GM19240 (cell line): Measurements from ENCODE around the gene CPB2.

Experiments used
- DNase-seq: peaks from one replicate; pipeline ENCODE4 v3.0.0; 2011; ENCODE audit warnings: low spot score; ENCODE audit not compliant: insufficient read length

Gene CPB2

DNA sequence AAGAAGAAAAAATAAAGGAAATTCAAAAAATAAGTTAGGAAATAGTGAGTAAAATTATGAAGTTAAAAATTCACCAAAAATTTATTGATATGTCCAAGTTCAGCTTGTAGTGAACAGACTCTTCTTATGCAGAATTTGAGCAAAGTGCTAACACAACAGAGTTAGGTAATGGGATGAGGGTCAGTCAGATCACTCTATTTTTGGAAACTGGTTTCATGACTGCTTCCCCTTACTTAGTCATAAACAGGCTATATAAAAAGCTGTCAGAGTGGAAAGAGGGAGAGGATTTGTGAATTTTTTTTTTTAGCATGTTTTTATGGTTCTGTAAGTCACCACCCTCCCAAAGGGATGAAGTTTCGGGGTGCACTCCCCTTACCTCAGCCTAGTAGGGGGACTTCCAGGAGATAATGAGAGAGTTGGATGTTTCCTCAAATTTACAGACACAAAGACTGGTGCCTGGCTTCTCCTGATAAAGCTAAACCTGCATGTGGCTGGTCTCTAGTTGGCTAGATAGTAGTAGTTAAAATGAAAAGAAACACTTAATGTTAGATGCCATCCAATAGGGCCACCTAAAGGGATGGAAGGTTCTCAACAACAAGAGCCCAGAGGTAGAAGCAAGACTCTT, 4.5 kb downstream of the CPB2 start:
- no peak for DNase-seq

DNA sequence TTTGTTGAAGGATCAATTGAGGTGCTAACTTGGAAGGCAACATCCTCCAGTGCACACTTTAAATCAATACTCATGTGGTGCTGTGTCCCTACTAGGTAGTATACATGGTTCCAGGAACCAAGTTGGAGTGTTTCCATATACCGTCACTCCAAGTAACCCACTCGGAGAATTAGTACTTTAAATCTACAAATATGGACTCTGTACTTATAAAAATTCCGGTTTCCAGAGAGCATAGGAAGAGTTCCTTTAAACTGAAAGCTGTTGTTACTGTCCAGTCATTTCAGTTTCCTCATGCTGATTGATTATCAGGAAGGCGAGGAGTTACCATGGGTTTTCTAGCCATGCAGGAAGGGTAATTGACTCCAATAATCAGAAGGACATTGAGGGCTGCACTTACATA, 7.2 kb downstream of the CPB2 start:
- DNase-seq: no peak

DNA sequence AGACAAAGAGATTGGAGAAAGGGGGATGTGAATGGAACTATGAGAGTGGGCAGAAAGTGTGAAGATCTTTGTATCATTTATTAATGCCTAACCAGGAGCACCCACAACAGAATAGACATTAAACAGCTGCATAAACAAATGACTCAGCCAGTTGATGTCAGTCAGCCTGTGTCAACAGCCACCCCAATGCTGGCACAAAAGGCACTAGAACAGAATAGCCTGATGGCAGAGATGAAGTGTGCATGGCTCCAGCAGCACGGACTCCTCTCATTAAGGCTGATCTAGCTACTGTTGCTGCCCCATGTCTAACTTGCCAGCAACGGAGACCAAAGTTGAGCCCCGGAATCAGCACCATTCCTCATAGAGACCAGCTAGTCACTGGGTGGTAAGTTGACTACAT, 7.8 kb downstream of the CPB2 start:
- DNase-seq: no peak

DNA sequence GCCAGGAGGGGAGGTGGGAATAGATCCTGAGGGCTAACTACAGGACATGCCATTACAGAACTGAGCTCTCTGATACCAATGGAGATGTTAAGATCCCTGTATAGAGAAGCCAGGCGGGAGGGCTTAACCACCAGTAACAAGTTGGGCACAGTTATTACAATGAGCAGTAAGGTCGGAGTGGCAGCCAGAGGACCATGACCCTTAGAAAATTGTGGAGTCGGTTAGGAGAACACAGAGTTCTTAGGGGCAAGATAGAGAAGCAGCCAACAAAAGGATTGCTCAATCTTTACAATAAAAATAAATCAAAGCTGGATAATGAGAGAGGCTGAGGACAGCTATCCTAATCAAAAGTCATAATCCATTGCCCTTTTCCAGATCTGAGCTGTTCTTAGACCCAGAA, 10.4 kb downstream of the CPB2 start:
- no peak for DNase-seq

DNA sequence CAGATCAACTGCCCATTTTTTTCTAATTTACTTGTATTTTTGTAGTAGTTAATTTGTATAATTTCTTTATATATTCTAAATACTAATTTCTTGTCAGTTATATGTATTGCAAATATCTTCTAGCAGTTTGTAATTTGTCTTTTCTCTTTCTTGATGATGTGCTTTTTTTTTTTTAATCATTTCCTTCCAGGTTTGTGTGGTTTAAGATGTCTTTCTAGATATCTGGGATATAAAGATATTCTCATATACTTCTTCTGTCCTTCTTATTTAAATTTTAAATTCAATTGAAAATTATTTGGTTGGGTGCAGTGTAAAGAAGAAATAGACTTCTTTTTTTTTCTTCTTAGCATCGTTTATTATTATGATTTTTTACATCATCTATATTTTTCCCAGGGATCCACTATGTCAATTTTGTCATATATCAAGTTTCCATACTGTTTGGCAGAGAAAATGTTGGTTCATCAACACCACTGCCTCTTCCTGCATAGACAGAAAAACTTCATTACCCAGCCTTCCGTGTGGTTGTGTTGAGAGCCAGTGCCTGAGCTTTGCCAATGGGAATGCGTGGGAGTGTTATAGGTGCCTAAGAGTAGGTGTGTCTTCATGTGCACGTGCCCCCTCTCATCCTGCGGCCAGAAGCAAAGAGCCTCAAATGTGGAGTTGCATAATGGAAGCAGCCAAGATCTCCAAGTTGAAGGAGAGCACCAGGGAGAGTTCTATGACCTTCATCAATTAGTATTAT, 15.8 kb downstream of the CPB2 start:
- no peak for DNase-seq

DNA sequence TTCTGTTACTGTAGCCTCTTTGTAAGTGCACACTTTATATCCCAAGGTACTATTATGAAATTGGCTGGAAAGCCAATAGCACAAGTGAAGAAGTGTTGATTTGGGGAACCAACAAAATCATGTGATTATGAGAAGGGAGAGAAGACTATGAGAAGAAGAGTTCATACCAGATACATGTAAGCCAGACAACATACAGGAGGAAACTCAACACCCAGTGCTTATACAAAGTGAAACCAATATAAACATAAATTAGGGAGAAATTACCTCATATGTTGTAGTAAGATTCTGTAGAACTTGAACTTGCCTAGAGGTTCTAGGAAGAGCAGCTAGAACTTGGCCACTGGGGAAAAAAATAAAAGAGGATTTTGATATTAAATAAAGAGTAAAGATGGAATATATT, 17.4 kb downstream of the CPB2 start:
- DNase-seq: no peak

DNA sequence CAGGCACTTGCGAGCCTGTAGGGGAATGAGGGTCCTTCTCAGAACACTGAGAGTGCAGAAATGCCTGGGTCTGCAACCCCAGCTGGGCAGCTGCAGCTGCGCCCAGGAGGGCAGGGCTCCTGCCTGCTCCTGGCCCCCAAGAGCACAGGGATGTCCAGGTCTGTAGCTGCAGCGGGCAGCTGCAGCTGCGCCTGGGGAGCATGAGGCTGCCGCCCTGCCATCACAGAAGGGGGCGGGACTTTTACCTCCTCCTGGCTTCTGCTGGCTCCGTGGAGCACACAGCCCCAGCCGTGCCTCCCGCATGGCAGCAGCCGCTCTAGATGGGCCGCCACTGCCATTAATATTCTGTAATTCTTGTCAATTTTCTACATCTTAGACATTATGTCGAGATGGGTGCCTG, 17.8 kb downstream of the CPB2 start:
- no peak for DNase-seq

DNA sequence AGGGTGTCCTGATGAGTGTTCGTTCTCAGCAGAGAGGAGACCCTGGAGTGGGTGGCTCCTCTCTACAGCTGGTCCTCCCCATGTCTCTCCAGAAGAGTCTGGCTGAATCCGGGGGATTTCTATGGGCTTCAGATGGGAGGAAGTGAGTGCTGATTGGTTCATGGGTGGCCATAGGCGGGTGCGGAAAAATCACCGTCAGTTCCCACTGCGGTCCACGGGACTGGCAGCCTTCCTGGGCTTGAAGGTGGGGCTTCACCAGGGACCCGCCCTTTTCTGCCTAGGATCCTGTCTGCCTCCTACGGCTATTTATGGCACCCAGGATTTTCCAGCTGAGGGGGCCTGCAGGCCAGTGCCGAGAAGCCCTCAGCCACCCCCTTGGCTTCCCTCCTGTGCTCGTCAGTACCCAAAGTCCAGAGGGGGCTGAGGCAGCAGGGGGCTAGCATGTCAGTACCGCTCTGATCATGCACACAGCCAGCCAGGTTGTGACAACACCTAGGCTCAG, 18.4 kb downstream of the CPB2 start:
- DNase-seq: no peak

DNA sequence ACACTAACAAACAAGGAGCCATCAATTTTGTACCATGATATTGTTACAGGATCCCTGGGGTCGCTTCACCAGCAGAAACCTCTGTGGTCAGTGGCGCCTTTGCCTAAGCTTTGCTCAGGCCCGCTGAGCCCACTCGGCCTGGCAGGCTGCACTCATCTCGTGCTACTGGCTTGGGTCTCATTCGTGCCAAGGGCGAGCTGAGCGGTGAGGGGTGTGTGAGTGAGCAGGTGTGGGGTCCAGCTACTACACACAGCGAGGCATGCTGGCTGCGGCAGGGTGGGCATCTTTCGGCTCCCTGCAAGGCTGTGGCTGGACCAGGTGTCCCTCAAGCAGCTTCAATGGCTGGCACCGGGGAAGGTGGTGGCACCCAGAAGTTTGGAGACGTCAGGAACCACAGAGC, 19.1 kb downstream of the CPB2 start:
- DNase-seq: no peak

DNA sequence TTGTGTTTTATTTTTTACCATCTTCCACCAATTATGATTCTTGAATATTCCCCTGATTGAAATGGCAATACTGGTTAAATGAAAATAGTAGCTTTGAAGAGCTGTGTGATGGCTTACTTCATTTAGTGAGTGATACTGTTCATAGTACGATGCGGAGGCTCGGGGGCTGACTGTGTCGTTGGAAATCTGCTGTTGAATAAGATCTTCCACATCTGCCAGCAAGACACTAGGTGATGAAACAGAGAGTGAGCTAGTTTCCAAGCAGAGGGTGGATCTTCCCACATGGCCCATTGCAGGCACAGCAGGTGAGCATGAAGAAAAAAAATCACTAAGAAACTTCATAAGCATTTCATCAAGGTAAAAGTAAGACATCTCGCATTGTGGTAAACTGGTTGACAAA, 22.5 kb downstream of the CPB2 start:
- no peak for DNase-seq

DNA sequence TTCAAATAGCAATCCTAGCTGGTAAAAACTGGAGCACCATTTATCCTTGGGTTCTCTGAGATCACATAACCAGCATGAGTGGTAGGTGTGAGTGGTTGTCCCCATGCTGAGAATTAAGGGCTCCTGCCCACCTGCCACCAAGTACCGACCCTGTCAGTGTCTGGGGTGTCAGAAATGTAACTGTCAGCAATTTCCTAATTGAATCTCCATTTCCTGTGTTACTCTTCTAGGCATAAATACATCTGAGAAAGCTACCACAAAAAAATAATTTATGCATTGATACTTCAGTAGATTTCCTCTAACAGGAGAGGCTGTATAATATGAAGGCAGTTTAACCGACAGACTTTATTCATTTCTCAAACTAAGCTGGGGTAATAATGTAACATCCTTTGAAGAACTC, 25.1 kb downstream of the CPB2 start:
- no peak for DNase-seq

DNA sequence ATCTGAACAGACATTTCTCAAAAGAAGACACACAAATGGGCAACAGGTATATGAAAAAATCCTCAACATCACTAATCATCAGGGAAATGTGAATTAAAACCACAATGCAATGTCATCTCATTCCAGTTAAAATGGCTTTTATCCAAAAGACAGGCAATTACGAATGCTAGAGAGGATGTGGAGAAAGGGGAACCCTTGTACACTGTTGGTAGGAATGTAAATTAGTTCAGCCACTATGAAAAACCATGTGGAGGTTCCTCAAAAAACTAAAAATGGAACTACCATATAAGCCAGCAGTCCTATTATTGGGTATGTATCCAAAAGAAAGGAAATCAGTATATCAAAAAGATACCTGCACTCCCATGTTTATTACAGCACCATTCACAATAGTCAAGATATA, 27.6 kb downstream of the CPB2 start:
- DNase-seq: no peak

DNA sequence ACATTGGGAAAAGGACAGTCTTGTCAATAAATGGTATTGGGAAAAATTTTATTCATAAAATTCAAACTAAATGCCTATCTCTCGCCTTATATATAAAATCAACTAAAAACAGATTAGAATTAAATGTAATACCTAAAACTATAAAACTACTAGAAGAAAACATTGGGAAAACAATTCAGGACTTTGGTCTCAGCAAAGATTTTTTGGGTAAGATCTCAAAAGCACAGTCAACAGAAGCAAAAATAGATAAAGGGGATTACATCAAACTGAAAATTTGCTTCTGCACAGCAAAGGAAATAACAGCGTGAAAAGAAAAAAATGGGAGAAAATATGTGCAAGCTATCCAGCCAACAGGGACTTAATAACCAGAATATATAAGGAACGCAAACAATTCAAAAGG, 28.0 kb downstream of the CPB2 start:
- no peak for DNase-seq

DNA sequence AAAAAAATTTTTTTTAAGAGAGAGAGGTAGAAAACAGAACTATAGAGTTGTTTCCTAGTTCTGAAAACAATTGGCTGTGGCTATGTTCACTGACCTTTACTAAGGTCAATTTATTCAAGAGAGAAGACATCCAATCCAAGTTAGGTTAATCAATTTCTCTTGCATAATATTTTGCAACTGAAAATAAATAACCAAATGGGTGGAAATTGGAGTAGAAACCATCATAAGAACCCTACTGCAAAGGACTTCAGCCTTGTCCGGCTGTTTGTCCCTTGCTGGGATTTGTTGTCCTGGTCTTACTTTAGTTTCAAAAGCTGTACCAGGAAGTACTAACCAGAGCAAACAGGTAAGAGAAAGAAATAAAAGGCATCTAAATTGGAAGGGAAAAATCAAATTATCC, 29.0 kb downstream of the CPB2 start:
- no peak for DNase-seq

DNA sequence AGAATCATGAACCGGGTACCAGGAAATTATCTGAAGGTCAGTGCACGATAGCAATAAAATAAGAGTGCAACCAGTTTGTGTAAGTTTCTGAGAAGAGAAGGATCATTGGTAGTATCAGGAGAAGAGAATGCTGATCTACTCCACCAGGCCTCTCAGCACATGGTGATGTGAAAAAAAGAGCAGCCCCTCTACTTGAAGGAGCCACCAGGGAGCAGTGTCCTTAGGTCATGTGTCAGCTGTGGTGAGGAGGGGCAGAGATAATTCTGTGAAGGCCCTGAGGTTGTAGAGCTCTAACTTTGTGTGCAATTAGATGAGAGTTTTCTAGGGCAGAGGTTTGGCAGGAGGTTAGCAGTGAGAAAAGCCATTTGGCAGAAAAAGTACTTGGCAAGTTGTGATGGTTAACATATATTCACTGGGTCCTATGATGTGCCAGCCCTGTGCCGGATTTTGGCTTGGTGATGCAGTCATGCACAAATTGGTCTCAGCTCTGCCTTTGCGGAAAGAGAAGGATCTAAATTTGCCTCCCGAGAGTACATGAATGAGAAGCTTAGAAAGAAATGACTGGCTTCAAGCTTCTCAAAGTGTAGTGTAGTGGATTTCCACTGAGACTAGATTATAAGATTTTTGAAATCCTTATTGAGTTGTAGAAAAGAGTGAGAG, 33.1 kb downstream of the CPB2 start:
- DNase-seq: peak; percentile 45

DNA sequence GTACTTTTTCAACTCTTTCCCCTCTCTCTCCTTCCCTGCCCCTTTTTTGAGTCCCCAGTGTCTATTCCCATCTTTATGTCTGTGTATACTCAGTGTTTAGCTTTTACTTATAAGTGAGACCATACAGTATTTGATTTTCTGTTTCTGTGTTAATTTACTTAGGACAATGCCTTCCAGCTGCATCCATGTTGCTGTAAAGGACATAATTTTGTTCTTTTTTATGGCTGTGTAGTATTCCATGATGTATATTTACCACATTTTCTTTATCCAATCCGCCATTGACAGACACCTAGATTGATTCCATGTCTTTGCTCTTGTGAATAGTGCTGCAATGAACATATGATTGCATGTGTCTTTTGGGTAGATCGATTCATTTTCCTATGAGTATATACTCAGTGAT, 41.5 kb downstream of the CPB2 start:
- DNase-seq: no peak

DNA sequence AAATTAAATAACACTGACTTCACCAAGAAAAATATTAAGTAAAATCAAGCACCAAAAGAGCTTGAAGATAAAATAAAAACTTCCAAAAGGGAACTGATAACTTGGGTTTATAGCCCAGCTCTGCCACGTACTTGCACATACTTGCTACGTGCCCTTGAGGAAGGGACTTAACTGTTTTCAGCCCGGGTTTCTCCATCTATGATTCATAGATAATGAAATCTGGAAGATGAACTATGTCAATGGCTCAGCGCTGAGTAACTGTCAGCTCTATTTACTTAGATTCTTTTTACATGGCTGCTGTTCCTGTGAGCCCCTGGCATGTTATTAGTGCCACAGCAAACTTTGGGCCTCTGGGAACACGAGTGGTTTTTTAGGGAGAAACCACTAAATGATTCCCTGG, 42.6 kb downstream of the CPB2 start:
- no peak for DNase-seq

DNA sequence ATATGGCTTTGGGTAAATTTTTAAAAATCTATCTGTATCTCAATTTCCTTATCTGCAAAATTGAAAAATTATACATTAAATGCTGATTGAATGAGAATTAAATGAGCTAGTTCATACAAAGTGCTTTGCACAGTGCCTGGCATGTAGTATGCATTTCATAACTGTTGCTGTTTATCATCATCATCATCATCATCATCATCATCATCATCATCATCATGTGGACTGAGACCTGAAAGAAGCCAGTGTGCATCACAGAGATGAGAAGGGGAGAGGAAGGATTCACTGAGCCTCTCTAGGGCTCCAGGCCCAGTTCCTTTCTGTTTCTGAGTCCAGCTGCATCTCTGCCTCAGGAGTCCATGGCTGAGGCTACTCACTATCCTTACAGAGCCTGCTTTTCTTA, 45.4 kb downstream of the CPB2 start:
- DNase-seq: no peak

DNA sequence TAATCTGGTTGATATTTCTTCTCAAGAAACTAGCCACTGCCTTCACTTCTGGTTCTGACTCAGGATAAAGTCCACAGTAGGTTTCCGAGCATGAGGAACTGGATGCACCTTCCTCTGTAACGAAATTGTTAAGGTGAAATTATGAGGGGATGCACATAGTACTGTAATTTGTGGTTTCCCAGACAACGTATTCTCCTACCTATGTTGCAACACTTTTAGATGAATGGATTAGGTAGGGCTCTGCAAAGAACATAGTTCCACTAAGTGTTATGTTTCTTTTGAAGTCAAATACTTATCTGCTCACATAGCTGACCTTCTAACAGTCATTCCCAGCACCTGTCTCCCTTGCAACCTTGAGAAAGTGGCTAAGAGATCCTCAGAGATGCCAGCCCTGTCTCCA, 46.6 kb downstream of the CPB2 start:
- DNase-seq: no peak

DNA sequence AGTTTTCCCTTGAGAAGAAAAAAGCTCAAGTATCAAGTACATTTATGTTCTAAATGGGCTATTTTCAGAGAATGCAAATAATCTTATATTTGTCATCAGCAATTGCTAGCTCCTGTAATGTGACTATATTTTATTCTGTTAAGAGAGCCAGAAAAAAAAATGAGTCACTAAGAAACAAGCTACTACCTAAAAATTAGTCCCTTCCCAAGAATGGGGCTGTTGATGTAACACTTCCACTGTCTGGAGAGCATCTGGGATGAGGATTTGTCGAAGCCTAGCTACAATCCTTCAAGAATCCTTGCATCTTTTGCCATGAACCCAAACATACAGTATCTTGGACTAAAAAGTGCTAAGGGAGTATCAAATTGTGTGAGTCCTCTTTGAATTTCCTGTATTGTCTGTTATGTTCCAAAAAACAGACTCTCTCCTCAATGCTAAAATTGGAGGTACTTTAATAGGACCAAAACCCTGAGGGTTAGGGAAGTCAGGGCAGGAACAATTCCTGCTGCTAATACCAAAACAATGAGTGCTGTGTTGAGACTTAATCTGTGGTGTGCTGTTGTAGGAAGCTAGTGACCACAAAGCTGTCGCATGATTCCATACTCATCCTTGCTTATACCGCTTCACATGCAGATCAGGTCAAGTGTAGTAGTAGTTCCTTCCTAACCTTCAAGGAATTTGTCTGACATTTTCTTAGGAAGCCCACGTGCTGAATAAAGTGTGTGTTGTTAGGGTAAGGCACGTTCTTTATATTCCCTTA, 47.4 kb downstream of the CPB2 start:
- no peak for DNase-seq

DNA sequence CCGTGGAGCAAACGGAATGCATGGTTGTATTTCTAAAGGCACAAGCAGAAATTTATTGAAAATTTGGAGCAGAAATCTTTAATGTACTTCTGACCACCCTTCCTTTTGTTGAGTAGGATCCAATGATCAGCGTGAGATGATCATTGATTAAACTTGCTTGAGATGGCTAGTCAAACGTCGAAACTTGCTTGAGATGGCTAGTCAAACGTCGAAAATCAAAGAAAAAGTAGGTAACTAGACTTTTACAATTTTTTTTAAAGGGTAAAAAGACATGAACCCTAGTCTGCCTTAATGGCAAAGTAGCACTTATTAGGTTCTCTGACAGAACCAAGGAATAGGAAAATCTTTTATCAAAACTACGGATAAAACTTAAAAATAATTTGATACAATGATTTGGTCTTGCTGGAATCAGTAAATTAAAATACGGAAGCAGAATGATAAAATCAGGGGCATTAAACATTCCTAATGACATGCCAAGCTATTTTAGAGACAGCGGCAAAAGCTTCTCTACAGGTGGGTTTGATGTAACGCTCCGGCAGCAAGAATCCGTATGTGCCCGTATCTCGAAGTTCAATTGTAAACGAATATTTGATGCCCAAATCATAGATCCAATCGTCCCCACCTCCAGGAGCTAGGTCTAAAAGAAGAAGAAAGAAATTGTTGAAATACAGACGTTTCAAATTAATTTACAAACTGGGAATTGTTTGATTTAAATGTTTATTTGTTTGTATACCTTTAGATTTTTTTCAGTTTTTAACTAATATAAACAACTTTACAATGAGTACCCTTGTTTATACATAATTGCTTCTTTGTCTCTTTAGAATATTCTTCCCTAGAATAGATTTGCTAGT, 51.4 kb downstream of the CPB2 start:
- no peak for DNase-seq
